NT2/D1 (cell line): ENCODE data around the gene METRNL.
"Not testable (repeated sequence)": the region's sequence is repeated elsewhere in the genome, so short reads cannot be mapped to it uniquely, and the experiment has no call there.

Experiments
- DNase-seq: peaks from one replicate; pipeline ENCODE4 v3.0.0-alpha.2; 2011; ENCODE audit warnings: low read depth, low spot score
- H3K27me3 ChIP-seq: 2 replicates; pipeline ENCODE4 v1.6.0; 2011; ENCODE audit warnings: mild to moderate bottlenecking; ENCODE audit not compliant: insufficient read length, insufficient read depth
- H3K36me3 ChIP-seq: 2 replicates; pipeline ENCODE4 v1.6.1; 2011; ENCODE audit warnings: mild to moderate bottlenecking, low read length, mixed read lengths; ENCODE audit not compliant: insufficient read depth, insufficient read length
- H3K4me1 ChIP-seq: 2 replicates; pipeline ENCODE4 v1.5.1; 2011; ENCODE audit not compliant: insufficient read depth, insufficient read length
- H3K4me3 ChIP-seq: 2 replicates; pipeline ENCODE4 v1.5.1; 2011; ENCODE audit warnings: low read depth; ENCODE audit not compliant: insufficient read length
- H3K9ac ChIP-seq: 2 replicates; pipeline ENCODE4 v1.6.0; 2011; ENCODE audit warnings: low read depth; ENCODE audit not compliant: insufficient read length
- H3K9me3 ChIP-seq: 2 replicates; pipeline ENCODE4 v1.5.1; 2011; ENCODE audit warnings: mild to moderate bottlenecking, low read length; ENCODE audit not compliant: insufficient read depth
- SUZ12 ChIP-seq: IDR thresholded peaks from 2 replicates; pipeline ENCODE4 v1.6.1; 2011; ENCODE audit not compliant: insufficient read length, insufficient read depth; ENCODE audit errors: extremely low read depth
- YY1 ChIP-seq: IDR thresholded peaks from 2 replicates; pipeline ENCODE4 v1.6.1; 2011; ENCODE audit not compliant: insufficient read length, insufficient read depth
- ZNF274 ChIP-seq: IDR thresholded peaks from 2 replicates; pipeline ENCODE4 v1.6.1; 2011; ENCODE audit warnings: mild to moderate bottlenecking, low read depth, low read length

Gene METRNL

DNA sequence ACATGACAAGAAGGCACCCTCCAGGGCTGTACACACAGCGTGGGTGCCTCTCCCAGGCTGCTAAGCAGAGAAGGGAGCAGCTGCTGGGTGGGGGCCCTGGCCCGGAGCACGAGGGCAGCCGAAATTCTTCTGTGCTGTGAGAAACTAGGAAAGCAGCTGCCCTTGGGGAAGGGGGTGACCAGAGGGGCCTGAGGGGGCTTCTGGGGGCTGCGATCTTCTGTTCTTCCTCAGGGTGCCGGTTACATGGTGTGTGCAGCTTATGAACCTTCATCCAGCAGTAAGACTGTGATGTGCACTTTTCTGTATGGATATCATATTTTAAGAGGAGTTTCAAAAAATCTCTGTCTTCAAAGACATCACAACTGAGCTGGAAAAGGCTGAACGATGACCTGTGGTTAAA, 43.2 kb upstream of the METRNL start:
- Histone ChIP-seq H3K36me3 (peaks cover 39% of the 10 kb centered on the region), H3K4me1 (peaks cover 2% of the 10 kb centered on the region), H3K9ac (no peak overlapping the region), H3K9me3 (peaks cover 20% of the 10 kb centered on the region), H3K4me3 (no peak overlapping the region), H3K27me3 (no peaks in the 10 kb centered on the region)
- no peak for DNase-seq
- TF ChIP-seq ZNF274 (no peak), YY1 (no peak), SUZ12 (no peak)

DNA sequence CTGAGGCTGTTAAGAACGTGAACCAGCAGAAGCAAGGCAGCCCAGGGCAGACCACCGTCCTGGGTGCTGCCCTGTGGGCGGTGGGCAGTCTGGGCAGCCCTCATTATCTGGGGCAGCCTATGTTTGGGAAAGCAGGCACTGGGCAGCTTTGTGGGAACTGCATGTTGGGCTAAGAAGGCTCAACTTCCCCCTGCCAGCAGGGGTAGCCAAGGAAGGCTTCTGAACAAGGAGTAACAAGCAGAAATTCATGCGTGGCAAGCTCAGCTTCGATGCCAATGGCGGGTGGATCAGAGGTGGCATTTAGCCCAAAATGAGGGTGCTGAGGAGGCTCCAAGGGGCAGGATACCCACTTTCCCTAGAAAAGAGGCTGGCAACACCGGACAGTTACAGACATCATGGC, 42.7 kb upstream of the METRNL start:
- no peak overlapping the region for H3K9ac ChIP-seq
- peaks cover 24% of the 10 kb centered on the region for H3K9me3 ChIP-seq
- H3K4me3 ChIP-seq = no peak overlapping the region
- no peak for TF ChIP-seq ZNF274
- no peak for TF ChIP-seq SUZ12
- no peak for TF ChIP-seq YY1
- no peak for DNase-seq
- no peaks in the 10 kb centered on the region for H3K4me1 ChIP-seq
- no peaks in the 10 kb centered on the region for H3K27me3 ChIP-seq
- H3K36me3 ChIP-seq = peaks cover 38% of the 10 kb centered on the region

DNA sequence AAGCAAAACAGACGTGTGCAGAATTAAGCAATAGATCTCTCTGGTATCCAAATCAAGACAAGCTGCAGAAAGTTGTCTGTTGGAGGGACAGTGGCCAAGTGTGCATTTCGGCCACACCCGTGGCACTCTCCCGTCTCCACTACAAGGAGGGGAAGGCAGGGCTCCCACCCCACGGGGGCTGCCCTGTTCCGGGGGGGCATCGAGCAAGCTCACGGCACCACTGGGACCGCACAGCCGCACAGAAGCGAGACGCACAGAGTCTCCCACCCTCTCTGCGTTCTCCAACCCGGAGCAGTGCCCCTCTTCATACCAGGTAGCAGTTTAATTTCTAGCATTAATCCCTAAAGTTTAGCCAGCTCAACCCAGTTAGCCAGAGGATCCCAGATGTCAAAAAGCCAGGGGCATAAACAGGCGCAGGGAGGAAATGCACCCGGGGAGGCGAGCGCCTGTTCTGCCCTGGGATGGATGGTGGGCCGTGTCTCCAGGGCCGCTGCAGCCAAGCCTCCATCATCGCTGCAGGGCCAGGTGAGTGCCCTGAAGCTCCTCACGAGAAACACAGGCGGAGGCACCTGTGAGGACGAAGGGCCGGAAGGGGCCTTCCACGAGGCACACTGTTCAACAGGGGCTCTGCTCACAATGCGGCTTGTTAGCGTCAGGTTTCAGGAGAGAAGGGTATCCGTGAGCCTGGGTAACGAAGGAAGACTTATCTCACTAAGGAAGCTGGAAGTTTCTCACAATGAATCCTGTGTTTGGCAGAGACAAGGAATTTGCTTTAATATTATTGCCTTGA, 42.1 kb upstream of the METRNL start:
- no peak for DNase-seq
- TF ChIP-seq ZNF274 (no peak), SUZ12 (no peak), YY1 (no peak)
- Histone ChIP-seq H3K4me3 (no peak overlapping the region), H3K36me3 (peaks cover 42% of the 10 kb centered on the region), H3K9ac (no peak overlapping the region), H3K4me1 (no peaks in the 10 kb centered on the region), H3K9me3 (peaks cover 30% of the 10 kb centered on the region), H3K27me3 (no peaks in the 10 kb centered on the region)

DNA sequence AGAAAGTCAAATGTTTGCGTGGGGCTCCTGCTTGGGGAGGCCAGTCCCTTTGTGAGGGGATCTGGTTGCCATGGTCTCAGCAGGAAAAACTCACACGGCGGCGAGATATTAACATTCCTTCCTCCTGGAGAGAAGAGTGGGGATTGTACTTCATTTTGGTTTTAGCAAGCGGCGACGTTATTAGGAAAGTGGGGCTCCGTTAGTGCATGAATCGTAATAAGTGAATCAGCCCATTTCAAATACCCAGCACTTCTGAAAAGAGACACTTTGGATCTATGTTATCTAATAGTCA, 41.6 kb upstream of the METRNL start:
- peaks cover 37% of the 10 kb centered on the region for H3K36me3 ChIP-seq
- no peaks in the 10 kb centered on the region for H3K4me1 ChIP-seq
- TF ChIP-seq YY1 (no peak), SUZ12 (no peak), ZNF274 (no peak)
- no peak for DNase-seq
- H3K4me3 ChIP-seq = no peak overlapping the region
- H3K9me3 ChIP-seq = peaks cover 36% of the 10 kb centered on the region
- H3K27me3 ChIP-seq = no peaks in the 10 kb centered on the region
- H3K9ac ChIP-seq = no peak overlapping the region

DNA sequence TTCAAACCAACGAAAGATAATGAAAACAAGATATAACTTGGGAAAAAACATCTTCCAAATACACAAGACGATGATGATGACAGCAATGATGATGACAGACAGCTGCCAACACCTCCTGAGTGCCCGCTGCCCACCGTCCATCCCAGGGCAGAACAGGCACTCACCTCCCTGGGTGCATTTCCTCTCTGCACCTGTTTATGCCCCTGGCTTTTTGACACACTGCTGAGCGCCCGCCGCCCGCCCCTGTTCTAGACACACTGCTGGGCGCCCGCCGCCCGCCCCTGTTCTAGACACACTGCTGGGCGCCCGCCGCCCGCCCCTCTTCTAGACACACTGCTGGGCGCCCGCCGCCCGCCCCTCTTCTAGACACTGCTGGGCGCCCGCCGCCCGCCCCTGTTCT, 40.4 kb upstream of the METRNL start:
- not testable (repeated sequence) for H3K27me3 ChIP-seq, H3K4me3 ChIP-seq, DNase-seq, H3K9ac ChIP-seq, H3K4me1 ChIP-seq
- peaks cover 33% of the 10 kb centered on the region for H3K36me3 ChIP-seq
- H3K9me3 ChIP-seq = peaks cover 40% of the 10 kb centered on the region

DNA sequence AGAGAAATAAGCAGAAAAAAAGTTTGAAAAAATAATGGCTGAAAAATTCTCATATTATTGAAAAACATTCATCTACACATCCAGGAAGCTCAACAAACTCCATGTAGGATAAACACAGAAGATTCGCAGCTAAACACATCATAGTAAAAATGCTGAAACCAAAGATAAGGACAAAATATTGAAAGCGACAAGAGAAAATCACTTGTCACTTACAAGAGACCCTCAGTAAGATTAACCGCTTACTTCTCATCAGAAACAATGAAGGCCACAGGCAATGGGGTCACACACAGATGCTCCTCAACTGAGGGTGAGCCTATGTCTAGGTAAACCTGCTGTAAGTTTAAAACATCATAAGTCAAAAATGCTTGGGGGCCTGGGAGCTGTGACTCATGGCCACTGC, 38.1 kb upstream of the METRNL start:
- TF ChIP-seq ZNF274 (no peak), SUZ12 (no peak), YY1 (no peak)
- H3K9ac ChIP-seq = no peak overlapping the region
- H3K9me3 ChIP-seq = peaks cover 35% of the 10 kb centered on the region
- DNase-seq = no peak
- no peaks in the 10 kb centered on the region for H3K27me3 ChIP-seq
- no peaks in the 10 kb centered on the region for H3K4me1 ChIP-seq
- H3K36me3 ChIP-seq = peaks cover 24% of the 10 kb centered on the region
- H3K4me3 ChIP-seq = no peak overlapping the region

DNA sequence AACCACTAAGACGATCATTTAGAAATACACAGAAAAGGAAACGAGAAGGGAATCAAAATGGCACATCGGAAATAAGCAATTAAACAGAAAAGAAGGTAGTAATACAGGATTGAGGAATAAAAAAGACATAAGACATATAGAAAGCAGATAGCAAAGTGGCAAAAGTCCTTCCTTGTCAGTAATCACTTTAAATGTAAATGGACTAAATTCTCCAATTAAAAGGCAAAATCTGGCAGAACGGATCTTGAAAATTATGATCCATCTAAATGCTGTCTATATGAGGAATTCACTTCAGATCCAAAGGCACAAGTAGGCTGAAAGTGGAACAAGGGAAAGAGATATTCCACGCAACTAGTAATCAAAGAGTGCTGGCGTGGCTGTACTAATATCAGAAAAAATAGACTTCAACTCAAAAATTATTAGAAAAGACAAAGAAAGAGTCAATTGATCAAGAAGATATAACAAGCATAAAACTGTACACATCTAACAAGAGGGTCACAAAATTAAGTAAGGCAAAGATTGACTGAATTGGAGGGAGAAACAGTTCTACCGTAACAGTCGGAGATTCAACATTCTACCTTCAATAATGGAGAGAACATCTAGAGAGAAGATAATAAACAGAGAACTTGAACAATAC, 36.8 kb upstream of the METRNL start:
- DNase-seq = no peak
- H3K4me3 ChIP-seq = no peak overlapping the region
- no peak for TF ChIP-seq YY1
- TF ChIP-seq ZNF274 = no peak
- TF ChIP-seq SUZ12 = no peak

DNA sequence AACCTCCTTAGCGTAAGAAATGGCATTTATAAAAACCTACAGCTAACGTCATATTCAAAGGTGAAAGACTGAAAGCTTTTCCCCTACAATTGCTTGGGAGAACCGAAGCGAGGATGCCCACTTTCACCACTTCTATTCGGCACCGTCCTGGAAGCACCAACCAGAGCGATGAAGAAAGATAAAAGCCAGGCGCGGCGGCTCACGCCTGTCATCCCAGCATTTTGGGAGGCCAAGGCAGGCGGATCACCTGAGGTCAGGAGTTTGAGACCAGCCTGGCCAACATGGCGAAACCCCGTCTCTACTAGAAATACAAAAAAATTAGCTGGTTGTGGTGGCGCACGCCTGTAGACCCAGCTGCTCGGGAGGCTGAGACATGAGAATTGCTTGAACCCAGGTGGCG, 34.9 kb upstream of the METRNL start:
- DNase-seq, H3K4me1 ChIP-seq, H3K9ac ChIP-seq, H3K4me3 ChIP-seq, H3K27me3 ChIP-seq: not testable (repeated sequence)
- H3K9me3 ChIP-seq = peaks cover 40% of the 10 kb centered on the region
- H3K36me3 ChIP-seq = peaks cover 27% of the 10 kb centered on the region

More for the DNA sequence above, 36.8 kb upstream of the METRNL start:
- Histone ChIP-seq H3K9ac (no peak overlapping the region), H3K9me3 (peaks cover 40% of the 10 kb centered on the region), H3K36me3 (peaks cover 23% of the 10 kb centered on the region), H3K4me1 (no peaks in the 10 kb centered on the region), H3K27me3 (no peaks in the 10 kb centered on the region)
